GM23338 (cell line): ENCODE data around the gene EVC2. TPM values are rescaled to one million over a fixed set of nuclear protein-coding genes. Genes with fewer than 3 reads are reported as not detected.

ENCODE experiments used
- ATAC-seq: fragments of 200-7000 bp; cut with Tn5 transposase; 3 replicates; pipeline ENCODE4 v1.9.1; 2020
- DNase-seq: peaks from one replicate; pipeline ENCODE4 v3.0.0-alpha.2; 2015; ENCODE audit warnings: low spot score
- H2AFZ ChIP-seq: fragments of 200-600 bp; sonication (generic); 2 replicates; pipeline ENCODE4 v1.8.0; 2016; ENCODE audit warnings: antibody characterized with exemption, mild to moderate bottlenecking, moderate library complexity
- H3F3A ChIP-seq: fragments of 200-600 bp; sonication (generic); replicated peaks from 2 replicates; pipeline ENCODE4 v1.8.0; 2017; ENCODE audit warnings: antibody characterized with exemption, mixed run types, low read depth
- H3K27ac ChIP-seq: fragments of 200-600 bp; sonication (generic); 2 replicates; pipeline ENCODE4 v1.6.1; 2016; ENCODE audit warnings: low read depth
- H3K27me3 ChIP-seq: fragments of 200-600 bp; sonication (generic); 2 replicates; pipeline ENCODE4 v1.8.0; 2016; ENCODE audit warnings: mild to moderate bottlenecking, mixed run types, moderate library complexity; ENCODE audit not compliant: insufficient read depth
- H3K36me3 ChIP-seq: fragments of 200-600 bp; sonication (generic); 2 replicates; pipeline ENCODE4 v1.8.0; 2016; ENCODE audit warnings: mild to moderate bottlenecking; ENCODE audit not compliant: insufficient read depth
- H3K4me1 ChIP-seq: fragments of 200-600 bp; sonication (generic); 2 replicates; pipeline ENCODE4 v1.8.0; 2016; ENCODE audit warnings: mild to moderate bottlenecking, moderate library complexity; ENCODE audit not compliant: insufficient read depth
- H3K4me2 ChIP-seq: fragments of 200-600 bp; sonication (generic); 2 replicates; pipeline ENCODE4 v1.7.1; 2017; ENCODE audit warnings: mixed run types
- H3K4me3 ChIP-seq: fragments of 200-600 bp; sonication (generic); 2 replicates; pipeline ENCODE4 v1.6.1; 2016; ENCODE audit warnings: mixed run types
- H3K79me2 ChIP-seq: fragments of 200-600 bp; sonication (generic); replicated peaks from 2 replicates; pipeline ENCODE4 v1.8.0; 2017; ENCODE audit warnings: mild to moderate bottlenecking; ENCODE audit not compliant: insufficient read depth
- H3K9me2 ChIP-seq: fragments of 200-600 bp; sonication (generic); 2 replicates; pipeline ENCODE4 v1.8.0; 2017; ENCODE audit not compliant: insufficient read depth
- H4K20me1 ChIP-seq: fragments of 200-600 bp; sonication (generic); replicated peaks from 2 replicates; pipeline ENCODE4 v1.8.0; 2017; ENCODE audit warnings: mild to moderate bottlenecking; ENCODE audit not compliant: insufficient read depth
- H3K27ac Mint-ChIP-seq: 2 replicates; pipeline ENCODE4 v1.8.0; 2020; ENCODE audit warnings: inconsistent platforms, mild to moderate bottlenecking, moderate library complexity, mixed read lengths
- H3K27me3 Mint-ChIP-seq: 3 replicates; pipeline ENCODE4 v1.8.0; 2022; ENCODE audit warnings: low read depth, mild to moderate bottlenecking, moderate library complexity, mixed read lengths, inconsistent platforms; ENCODE audit not compliant: insufficient read depth, poor library complexity
- H3K36me3 Mint-ChIP-seq: 3 replicates; pipeline ENCODE4 v1.8.0; 2021; ENCODE audit warnings: low read depth, mild to moderate bottlenecking, inconsistent platforms, moderate library complexity, mixed read lengths
- H3K4me1 Mint-ChIP-seq: 3 replicates; pipeline ENCODE4 v1.8.0; 2020; ENCODE audit warnings: mild to moderate bottlenecking, inconsistent platforms, mixed read lengths
- H3K4me3 Mint-ChIP-seq: 3 replicates; pipeline ENCODE4 v1.8.0; 2021; ENCODE audit warnings: moderate library complexity, mild to moderate bottlenecking, inconsistent platforms, mixed read lengths
- H3K9me3 Mint-ChIP-seq: 3 replicates; pipeline ENCODE4 v1.8.0; 2020; ENCODE audit warnings: moderate library complexity, mild to moderate bottlenecking, inconsistent platforms, mixed read lengths
- CTCF ChIP-seq, 2 experiments: fragments of 200-600 bp in 1 of 2; sonication (generic) in 1 of 2; conservative IDR thresholded peaks; 2 replicates each; pipeline versions ENCODE4 v1.5.1 to v1.6.1; 2016 to 2017; ENCODE audit warnings: antibody characterized with exemption in 2 of 2, low read depth in 2 of 2, mild to moderate bottlenecking in 2 of 2, moderate library complexity in 1 of 2
- ETS1 ChIP-seq: IDR thresholded peaks from 2 replicates; pipeline ENCODE4 v1.6.1; 2016; ENCODE audit warnings: antibody characterized with exemption
- EZH2 ChIP-seq: fragments of 200-600 bp; sonication (generic); IDR thresholded peaks from one replicate; pipeline ENCODE4 v1.8.0; 2017; ENCODE audit warnings: antibody characterized with exemption, mild to moderate bottlenecking, low read depth; ENCODE audit not compliant: unreplicated experiment
- JUNB ChIP-seq: IDR thresholded peaks from one replicate; pipeline ENCODE4 v1.6.1; 2016; ENCODE audit warnings: antibody characterized with exemption; ENCODE audit not compliant: unreplicated experiment
- NANOG ChIP-seq: IDR thresholded peaks from 2 replicates; pipeline ENCODE4 v1.6.1; 2016; ENCODE audit warnings: antibody characterized with exemption, borderline replicate concordance
- STAT1 ChIP-seq: IDR thresholded peaks from one replicate; pipeline ENCODE4 v1.6.1; 2016; ENCODE audit warnings: antibody characterized with exemption; ENCODE audit not compliant: unreplicated experiment
- ZNF114 ChIP-seq: fragments of 250-450 bp; sonication (Bioruptor Pico); IDR thresholded peaks from 2 replicates; pipeline ENCODE4 v1.5.0; 2020; ENCODE audit warnings: mild to moderate bottlenecking, moderate library complexity
- polyA plus RNA-seq: library from polyadenylated mRNA; unstranded; fragments of >200 nt; fragmentation: Nextera tagmentation; extraction: Ambion mirVana; gene quantifications from 2 replicates; pipeline ENCODE4 v1.2.1, GENCODE V29; 2016
- total RNA-seq: library from RNA; depleted of rRNA; stranded (reverse); fragments of >200 nt; shearing (Covaris generic); gene quantifications from 2 replicates; pipeline ENCODE4 v1.2.3, GENCODE V29; 2014
- TF ChIP-seq, protein P1 (sequence below): IDR thresholded peaks from one replicate; pipeline ENCODE4 v1.6.1; 2018; ENCODE audit warnings: antibody characterized with exemption; ENCODE audit not compliant: unreplicated experiment

Gene EVC2
- total and polyA plus RNA-seq, 2 experiments from 2014 or later: 3.4 to 11.5 TPM

GRCh38 chr4:5562476-5562875 is 145.9 kb downstream of the EVC2 start (continued):
- TF ChIP-seq CTCF (conservative IDR thresholded peaks at IDR 0.05; ENCODE audit: low read depth in 2 of 2): no peak

- ATAC-seq: no peak
- H3K9me2 ChIP-seq: no peaks in the 10 kb centered on the region
- DNase-seq: no peak
- H3K36me3 Mint-ChIP-seq: peaks cover 2% of the 10 kb centered on the region; the same call in 2 of the 3 replicates
- no peaks in the 10 kb centered on the region for H3K4me1 Mint-ChIP-seq
- H3K27me3 Mint-ChIP-seq: peaks cover 2% of the 10 kb centered on the region
- H3K27ac ChIP-seq: no peak overlapping the region
- H2AFZ ChIP-seq: no peak overlapping the region
- H3K27ac Mint-ChIP-seq: no peak overlapping the region
- peaks cover 4% of the 10 kb centered on the region; the same call in 1 of the 3 replicates for H3K9me3 Mint-ChIP-seq
- H3K4me2 ChIP-seq: no peak overlapping the region
- no peaks in the 10 kb centered on the region for H3K79me2 ChIP-seq
- H3K27me3 ChIP-seq: no peaks in the 10 kb centered on the region
- no peak overlapping the region for H3K4me3 Mint-ChIP-seq
- no peaks in the 10 kb centered on the region for H3K4me1 ChIP-seq
- no peak for TF ChIP-seq EZH2
- no peak for TF ChIP-seq NANOG
- TF ChIP-seq STAT1: no peak
- TF ChIP-seq JUNB: no peak
- TF ChIP-seq ETS1: no peak
- TF ChIP-seq, protein P1, sequence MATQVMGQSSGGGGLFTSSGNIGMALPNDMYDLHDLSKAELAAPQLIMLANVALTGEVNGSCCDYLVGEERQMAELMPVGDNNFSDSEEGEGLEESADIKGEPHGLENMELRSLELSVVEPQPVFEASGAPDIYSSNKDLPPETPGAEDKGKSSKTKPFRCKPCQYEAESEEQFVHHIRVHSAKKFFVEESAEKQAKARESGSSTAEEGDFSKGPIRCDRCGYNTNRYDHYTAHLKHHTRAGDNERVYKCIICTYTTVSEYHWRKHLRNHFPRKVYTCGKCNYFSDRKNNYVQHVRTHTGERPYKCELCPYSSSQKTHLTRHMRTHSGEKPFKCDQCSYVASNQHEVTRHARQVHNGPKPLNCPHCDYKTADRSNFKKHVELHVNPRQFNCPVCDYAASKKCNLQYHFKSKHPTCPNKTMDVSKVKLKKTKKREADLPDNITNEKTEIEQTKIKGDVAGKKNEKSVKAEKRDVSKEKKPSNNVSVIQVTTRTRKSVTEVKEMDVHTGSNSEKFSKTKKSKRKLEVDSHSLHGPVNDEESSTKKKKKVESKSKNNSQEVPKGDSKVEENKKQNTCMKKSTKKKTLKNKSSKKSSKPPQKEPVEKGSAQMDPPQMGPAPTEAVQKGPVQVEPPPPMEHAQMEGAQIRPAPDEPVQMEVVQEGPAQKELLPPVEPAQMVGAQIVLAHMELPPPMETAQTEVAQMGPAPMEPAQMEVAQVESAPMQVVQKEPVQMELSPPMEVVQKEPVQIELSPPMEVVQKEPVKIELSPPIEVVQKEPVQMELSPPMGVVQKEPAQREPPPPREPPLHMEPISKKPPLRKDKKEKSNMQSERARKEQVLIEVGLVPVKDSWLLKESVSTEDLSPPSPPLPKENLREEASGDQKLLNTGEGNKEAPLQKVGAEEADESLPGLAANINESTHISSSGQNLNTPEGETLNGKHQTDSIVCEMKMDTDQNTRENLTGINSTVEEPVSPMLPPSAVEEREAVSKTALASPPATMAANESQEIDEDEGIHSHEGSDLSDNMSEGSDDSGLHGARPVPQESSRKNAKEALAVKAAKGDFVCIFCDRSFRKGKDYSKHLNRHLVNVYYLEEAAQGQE: no peak
- TF ChIP-seq ZNF114 (CRISPR knock-in tag): no peak
- H3K36me3 ChIP-seq: no peaks in the 10 kb centered on the region
- no peaks in the 10 kb centered on the region for H4K20me1 ChIP-seq
- no peak overlapping the region for H3K4me3 ChIP-seq
- H3F3A ChIP-seq: no peaks in the 10 kb centered on the region
Measured at GRCh38 chr4:5561286-5561685, 147.1 kb downstream of the EVC2 start.
